WTC11 (cell line): ENCODE data around the gene CCDC81.

Experiments
- ARID4B ChIP-seq: sonication (generic); formaldehyde crosslinking; IDR thresholded peaks from 2 replicates; pipeline ENCODE4 v1.8.0; 2023; ENCODE audit warnings: missing genetic modification reagents, mild to moderate bottlenecking, borderline replicate concordance
- ATF6 ChIP-seq: sonication (generic); formaldehyde crosslinking; IDR thresholded peaks from 2 replicates; pipeline ENCODE4 v1.8.1; 2023; ENCODE audit warnings: mild to moderate bottlenecking, missing genetic modification reagents
- CBFB ChIP-seq: sonication (generic); formaldehyde crosslinking; IDR thresholded peaks from 2 replicates; pipeline ENCODE4 v1.8.1; 2022; ENCODE audit warnings: mild to moderate bottlenecking, low read depth, missing genetic modification reagents
- CTCF ChIP-seq: fragments of 200-600 bp; IDR thresholded peaks from 2 replicates; pipeline ENCODE4 v1.8.0; 2022; ENCODE audit warnings: antibody characterized with exemption
- E2F5 ChIP-seq: sonication (generic); formaldehyde crosslinking; IDR thresholded peaks from 2 replicates; pipeline ENCODE4 v1.8.1; 2022; ENCODE audit warnings: mild to moderate bottlenecking, moderate library complexity, missing genetic modification reagents
- IRF2 ChIP-seq: sonication (generic); formaldehyde crosslinking; IDR thresholded peaks from 2 replicates; pipeline ENCODE4 v1.8.0; 2022; ENCODE audit warnings: low read depth, missing genetic modification reagents, borderline replicate concordance
- MYBL2 ChIP-seq: sonication (generic); formaldehyde crosslinking; IDR thresholded peaks from 2 replicates; pipeline ENCODE4 v1.8.1; 2023; ENCODE audit warnings: mild to moderate bottlenecking, moderate library complexity, missing genetic modification reagents
- NR2C2 ChIP-seq: sonication (generic); formaldehyde crosslinking; IDR thresholded peaks from 2 replicates; pipeline ENCODE4 v1.8.0; 2022; ENCODE audit warnings: mild to moderate bottlenecking, missing genetic modification reagents
- STAT6 ChIP-seq: sonication (generic); formaldehyde crosslinking; conservative IDR thresholded peaks from 2 replicates; pipeline ENCODE4 v1.8.1; 2023; ENCODE audit warnings: mild to moderate bottlenecking, low read depth, missing genetic modification reagents, moderate library complexity
- USF1 ChIP-seq: sonication (generic); formaldehyde crosslinking; IDR thresholded peaks from 2 replicates; pipeline ENCODE4 v1.8.0; 2022; ENCODE audit warnings: mild to moderate bottlenecking, missing genetic modification reagents
- ZBTB43 ChIP-seq: sonication (generic); formaldehyde crosslinking; IDR thresholded peaks from 2 replicates; pipeline ENCODE4 v1.8.1; 2023; ENCODE audit warnings: mild to moderate bottlenecking, missing genetic modification reagents

GRCh38 chr11:86431258-86431657 is 56.6 kb downstream of the CCDC81 start:
- TF ChIP-seq CTCF (no peak), E2F5 (CRISPR knock-in tag) (no peak), USF1 (CRISPR knock-in tag) (no peak), STAT6 (CRISPR knock-in tag) (no peak), ATF6 (CRISPR knock-in tag) (no peak), NR2C2 (CRISPR knock-in tag) (no peak), ZBTB43 (CRISPR knock-in tag) (no peak), MYBL2 (CRISPR knock-in tag) (no peak), CBFB (CRISPR knock-in tag) (no peak), IRF2 (CRISPR knock-in tag) (no peak), ARID4B (CRISPR knock-in tag) (no peak)
